ENCODE data around the gene MECP2. TPM values are rescaled to one million over a fixed set of nuclear protein-coding genes. Genes with fewer than 3 reads are reported as not detected.
A peak's percentile ranks its signal among the peaks of the same experiment; 100 is the strongest.

MECP2 gene
- total RNA-seq, 1 donor from 2014 or later, result 57.6 TPM

DNA sequence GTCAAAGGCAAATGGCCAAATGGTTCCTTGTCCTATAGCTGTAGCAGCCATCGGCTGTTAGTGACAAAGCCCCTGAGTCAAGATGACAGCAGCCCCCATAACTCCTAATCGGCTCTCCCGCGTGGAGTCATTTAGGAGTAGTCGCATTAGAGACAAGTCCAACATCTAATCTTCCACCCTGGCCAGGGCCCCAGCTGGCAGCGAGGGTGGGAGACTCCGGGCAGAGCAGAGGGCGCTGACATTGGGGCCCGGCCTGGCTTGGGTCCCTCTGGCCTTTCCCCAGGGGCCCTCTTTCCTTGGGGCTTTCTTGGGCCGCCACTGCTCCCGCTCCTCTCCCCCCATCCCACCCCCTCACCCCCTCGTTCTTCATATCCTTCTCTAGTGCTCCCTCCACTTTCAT, 42.7 kb upstream of the MECP2 start:
- TF ChIP-seq, protein P1, sequence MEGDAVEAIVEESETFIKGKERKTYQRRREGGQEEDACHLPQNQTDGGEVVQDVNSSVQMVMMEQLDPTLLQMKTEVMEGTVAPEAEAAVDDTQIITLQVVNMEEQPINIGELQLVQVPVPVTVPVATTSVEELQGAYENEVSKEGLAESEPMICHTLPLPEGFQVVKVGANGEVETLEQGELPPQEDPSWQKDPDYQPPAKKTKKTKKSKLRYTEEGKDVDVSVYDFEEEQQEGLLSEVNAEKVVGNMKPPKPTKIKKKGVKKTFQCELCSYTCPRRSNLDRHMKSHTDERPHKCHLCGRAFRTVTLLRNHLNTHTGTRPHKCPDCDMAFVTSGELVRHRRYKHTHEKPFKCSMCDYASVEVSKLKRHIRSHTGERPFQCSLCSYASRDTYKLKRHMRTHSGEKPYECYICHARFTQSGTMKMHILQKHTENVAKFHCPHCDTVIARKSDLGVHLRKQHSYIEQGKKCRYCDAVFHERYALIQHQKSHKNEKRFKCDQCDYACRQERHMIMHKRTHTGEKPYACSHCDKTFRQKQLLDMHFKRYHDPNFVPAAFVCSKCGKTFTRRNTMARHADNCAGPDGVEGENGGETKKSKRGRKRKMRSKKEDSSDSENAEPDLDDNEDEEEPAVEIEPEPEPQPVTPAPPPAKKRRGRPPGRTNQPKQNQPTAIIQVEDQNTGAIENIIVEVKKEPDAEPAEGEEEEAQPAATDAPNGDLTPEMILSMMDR (IDR thresholded peaks at IDR 0.05), result no peak
- no peak overlapping the region for H3K4me3 ChIP-seq
- no peak for DNase-seq
- ATAC-seq, result no peak
- no peaks in the 10 kb centered on the region for H3K4me1 ChIP-seq
- H3K9me3 ChIP-seq, result no peaks in the 10 kb centered on the region
- intact Hi-C loops (cut with DNase I), result no loop called here
- no peaks in the 10 kb centered on the region for H3K36me3 ChIP-seq
- no peak overlapping the region for H3K27ac ChIP-seq
- no peaks in the 10 kb centered on the region for H3K27me3 ChIP-seq (ENCODE audit: low read depth)

DNA sequence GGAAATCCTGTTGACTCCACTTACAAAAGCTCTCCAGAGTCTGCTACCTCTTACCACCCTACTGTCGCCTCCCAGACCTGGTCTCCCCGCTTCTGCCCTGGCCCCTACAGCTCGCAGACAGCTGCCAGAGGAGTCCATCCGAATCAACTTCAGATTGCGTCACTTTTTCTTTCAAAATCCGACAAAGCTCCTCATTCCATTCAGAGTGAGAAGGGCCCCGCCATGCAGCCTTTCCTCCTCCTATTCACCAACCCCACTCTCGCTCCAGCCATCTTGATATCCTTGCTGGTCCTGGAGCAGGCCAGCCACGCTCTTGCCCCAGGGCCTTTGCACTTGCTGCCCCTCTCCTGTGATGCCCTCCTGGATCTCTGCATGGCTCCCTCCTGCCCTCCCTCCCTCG, 41.3 kb upstream of the MECP2 start:
- DNase-seq, result no peak
- H3K27me3 ChIP-seq (ENCODE audit: low read depth), result no peaks in the 10 kb centered on the region

DNA sequence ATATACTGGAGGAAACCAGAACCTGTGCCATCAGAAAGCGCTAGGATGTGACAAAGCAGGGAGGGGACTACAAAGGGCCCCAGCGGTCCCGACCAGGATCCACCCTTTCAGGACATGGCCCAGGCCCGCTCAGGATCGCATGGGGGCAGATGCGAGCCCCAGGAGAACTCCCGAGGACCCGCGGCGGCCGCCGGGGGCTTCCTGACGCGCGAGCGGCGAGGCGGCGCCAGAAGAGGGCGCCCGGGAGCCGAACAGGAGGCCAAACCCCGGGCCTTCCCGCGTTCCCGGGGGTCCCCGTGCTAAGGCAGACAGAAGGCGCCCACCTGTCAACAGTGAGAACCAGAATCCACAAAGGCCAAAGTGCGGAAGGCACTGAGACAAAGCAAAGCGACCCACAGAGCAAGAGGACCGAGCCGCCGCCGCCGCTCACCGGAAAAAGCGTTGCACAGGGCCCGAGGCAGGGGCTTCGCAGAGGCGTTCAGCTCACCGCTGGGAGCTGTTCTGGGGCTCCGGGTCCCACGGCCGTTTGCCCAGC, 39.2 kb upstream of the MECP2 start:
- intact Hi-C loops (cut with DNase I), result no loop called here
- peak; percentile 72 for DNase-seq
- no peaks in the 10 kb centered on the region for H3K36me3 ChIP-seq
- H3K9me3 ChIP-seq, result no peaks in the 10 kb centered on the region
- ATAC-seq, result peak; percentile 89 to 92
- H3K4me3 ChIP-seq, result peak overlapping the region; percentile 42
- no peaks in the 10 kb centered on the region for H3K4me1 ChIP-seq
- TF ChIP-seq, protein P1 (IDR thresholded peaks at IDR 0.05), result peak; percentile 82
- H3K27ac ChIP-seq, result peak overlapping the region; percentile 58
- no peaks in the 10 kb centered on the region for H3K27me3 ChIP-seq (ENCODE audit: low read depth)

More for the DNA sequence above, 41.3 kb upstream of the MECP2 start:
- no peak overlapping the region for H3K27ac ChIP-seq
- intact Hi-C loops (cut with DNase I), result no loop called here
- H3K4me3 ChIP-seq, result no peak overlapping the region
- no peaks in the 10 kb centered on the region for H3K9me3 ChIP-seq
- ATAC-seq, result no peak
- H3K36me3 ChIP-seq, result no peaks in the 10 kb centered on the region
- TF ChIP-seq, protein P1 (IDR thresholded peaks at IDR 0.05), result no peak
- H3K4me1 ChIP-seq, result no peaks in the 10 kb centered on the region

DNA sequence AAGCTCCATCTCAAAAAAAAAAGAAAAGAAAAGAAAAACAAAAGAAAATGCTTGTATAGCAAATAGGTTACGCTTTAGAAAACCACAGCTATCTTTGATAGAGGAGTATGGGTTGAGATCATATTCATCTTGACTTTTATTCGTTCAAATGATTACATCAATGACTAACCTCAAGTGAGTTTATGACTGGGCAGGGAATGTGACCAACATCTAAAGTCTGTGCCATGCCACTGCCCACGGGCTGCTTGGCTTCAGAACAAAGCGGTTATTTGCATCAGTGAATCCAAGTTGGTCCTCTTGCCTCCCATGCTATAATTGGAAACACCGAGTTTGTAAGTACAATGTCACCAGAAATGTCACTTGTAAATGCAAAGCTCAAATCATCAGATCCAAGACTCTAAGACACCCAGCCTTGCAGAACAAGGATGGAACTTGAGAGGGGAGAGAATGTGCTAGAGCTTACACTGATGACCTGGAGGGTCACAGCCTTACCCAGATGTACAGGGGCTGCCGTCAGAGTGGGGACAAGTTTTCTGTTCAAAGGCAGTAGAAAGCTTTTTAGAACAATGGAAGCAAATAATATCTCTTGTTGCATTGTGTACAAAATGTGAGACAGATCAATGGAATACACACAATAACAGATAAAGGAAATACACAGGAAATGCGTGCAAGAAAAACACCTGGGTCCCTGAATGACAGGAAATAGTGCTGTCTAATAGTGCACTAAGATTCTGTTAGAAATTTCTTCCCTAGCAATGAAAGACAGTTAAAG, 38.1 kb upstream of the MECP2 start:
- H3K4me1 ChIP-seq, result no peaks in the 10 kb centered on the region
- TF ChIP-seq, protein P1 (IDR thresholded peaks at IDR 0.05), result no peak
- no peak for ATAC-seq
- H3K27ac ChIP-seq, result no peak overlapping the region
- no peak for DNase-seq
- H3K4me3 ChIP-seq, result no peak overlapping the region
- H3K27me3 ChIP-seq (ENCODE audit: low read depth), result no peaks in the 10 kb centered on the region
- H3K36me3 ChIP-seq, result no peaks in the 10 kb centered on the region
- intact Hi-C loops (cut with DNase I), result no loop called here
- H3K9me3 ChIP-seq, result no peaks in the 10 kb centered on the region

DNA sequence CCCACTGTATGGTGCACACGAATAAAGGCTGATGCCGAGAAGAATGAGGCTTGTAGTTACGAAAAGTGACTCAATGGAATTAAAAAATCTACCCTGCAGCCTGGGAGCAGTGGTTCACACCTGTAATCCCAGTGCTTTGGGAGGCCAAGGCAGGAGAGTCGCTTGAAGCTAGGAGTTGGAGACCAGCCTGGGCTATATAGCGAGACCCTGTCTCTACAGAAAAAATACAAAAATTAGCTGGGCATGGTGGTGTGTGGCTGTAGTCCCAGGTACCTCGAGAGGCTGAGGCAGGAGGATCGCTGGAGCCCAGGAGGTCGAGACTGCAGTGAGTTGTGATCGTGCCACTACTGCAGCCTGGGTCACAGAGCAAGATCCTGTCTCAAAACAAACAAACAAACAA, 34.8 kb upstream of the MECP2 start:
- Histone ChIP-seq H3K4me3 (no peak overlapping the region), H3K36me3 (no peaks in the 10 kb centered on the region), H3K9me3 (no peaks in the 10 kb centered on the region), H3K4me1 (no peaks in the 10 kb centered on the region), H3K27ac (no peak overlapping the region), H3K27me3 (ENCODE audit: low read depth) (no peaks in the 10 kb centered on the region)
- TF ChIP-seq, protein P1 (IDR thresholded peaks at IDR 0.05), result no peak
- intact Hi-C loops (cut with DNase I), result no loop called here
- DNase-seq (no peak), ATAC-seq (no peak)

Data from lower lobe of right lung (tissue), 2 donors.